ENCODE data around the gene TRIM40. TPM values are rescaled to one million over a fixed set of nuclear protein-coding genes. Genes with fewer than 3 reads are reported as not detected.
A peak's percentile ranks its signal among the peaks of the same experiment; 100 is the strongest.

The TRIM40 gene
- total RNA-seq, 3 donors from 2014 or later = not detected

DNA sequence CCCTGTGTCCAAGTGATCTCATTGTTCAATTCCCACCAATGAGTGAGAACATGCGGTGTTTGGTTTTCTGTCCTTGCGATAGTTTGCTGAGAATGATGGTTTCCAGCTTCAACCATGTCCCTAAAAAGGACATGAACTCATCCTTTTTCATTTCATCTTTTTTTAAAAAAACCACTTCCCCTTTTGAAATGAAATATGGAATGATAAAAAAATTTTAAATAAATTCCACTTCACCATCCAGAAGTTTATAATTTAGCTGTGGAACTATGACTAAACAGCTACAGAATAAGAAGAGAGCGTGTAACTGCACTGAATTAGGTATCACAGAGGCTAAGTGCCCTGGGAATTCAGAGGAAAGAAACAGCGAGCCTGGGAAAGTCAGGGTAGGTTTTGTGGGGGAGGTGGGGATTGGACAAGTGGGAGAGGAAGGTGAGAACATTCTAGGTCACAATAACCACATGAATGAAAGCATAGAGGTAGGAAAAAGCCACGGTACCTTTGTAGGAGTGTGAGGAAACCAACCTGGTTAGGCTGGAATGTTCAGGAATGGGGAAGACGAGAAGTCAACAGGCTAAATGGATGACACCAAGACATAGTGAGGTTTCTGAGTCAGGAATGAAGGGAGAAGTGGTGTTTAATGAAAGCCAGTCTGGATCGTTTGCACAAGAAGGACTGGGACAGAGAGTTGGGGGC, 14.1 kb downstream of the TRIM40 start:
- Mint-ChIP-seq H3K4me1 (ENCODE audit: low read depth) (peaks cover 2% of the 10 kb centered on the region), H3K27me3 (ENCODE audit: low read depth) (peaks cover 32% of the 10 kb centered on the region), H3K9me3 (no peaks in the 10 kb centered on the region), H3K36me3 (ENCODE audit: insufficient read depth) (no peaks in the 10 kb centered on the region), H3K4me3 (no peak overlapping the region)
- no peak for DNase-seq
- no peak for ATAC-seq

DNA sequence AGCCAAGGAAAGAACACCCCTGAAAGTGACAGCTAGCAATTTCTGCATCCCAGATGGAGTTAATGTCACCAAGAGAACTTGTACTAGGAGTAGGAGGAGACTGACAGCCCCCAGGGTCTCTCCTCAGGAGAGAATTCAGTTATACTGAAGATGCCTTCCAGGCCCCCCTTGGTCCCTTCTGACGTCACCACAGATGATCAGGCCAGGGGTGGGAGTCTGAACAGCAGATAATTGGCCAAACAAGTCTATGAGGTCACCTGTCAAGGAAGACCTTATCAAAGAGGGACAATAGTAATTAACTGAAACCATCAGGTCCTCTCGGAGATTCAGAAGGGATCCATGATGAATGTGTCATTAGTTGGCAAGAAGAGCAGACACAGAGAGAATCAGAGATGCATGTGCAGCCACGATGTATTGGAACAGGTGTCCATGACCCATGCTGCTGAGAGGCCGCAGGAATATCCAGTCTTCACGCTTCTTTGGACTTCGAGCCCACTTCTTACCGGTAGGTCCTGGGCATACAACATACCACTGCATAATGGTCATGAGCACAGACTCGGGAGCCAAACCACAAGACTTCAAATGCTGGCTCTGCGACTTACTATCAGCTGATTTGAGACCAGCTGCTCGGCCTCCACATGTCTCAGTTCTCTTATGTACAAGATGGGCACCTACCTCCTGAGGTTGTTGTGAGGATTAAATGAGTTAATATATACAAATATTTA, 14.9 kb downstream of the TRIM40 start:
- H3K27me3 Mint-ChIP-seq (ENCODE audit: low read depth) = peaks cover 27% of the 10 kb centered on the region
- H3K4me3 Mint-ChIP-seq = no peak overlapping the region
- ATAC-seq = no peak
- peaks cover 2% of the 10 kb centered on the region for H3K4me1 Mint-ChIP-seq (ENCODE audit: low read depth)
- H3K9me3 Mint-ChIP-seq = no peaks in the 10 kb centered on the region
- H3K36me3 Mint-ChIP-seq (ENCODE audit: insufficient read depth) = no peaks in the 10 kb centered on the region
- no peak for DNase-seq

- Mint-ChIP-seq H3K4me3 (no peak overlapping the region), H3K9me3 (no peaks in the 10 kb centered on the region), H3K27me3 (ENCODE audit: low read depth) (peaks cover 22% of the 10 kb centered on the region), H3K36me3 (ENCODE audit: insufficient read depth) (no peaks in the 10 kb centered on the region), H3K4me1 (ENCODE audit: low read depth) (peaks cover 2% of the 10 kb centered on the region)
- ATAC-seq (no peak), DNase-seq (no peak)
Measured at GRCh38 chr6:30151580-30151979, 15.6 kb downstream of the TRIM40 start.

- Mint-ChIP-seq H3K9me3 (no peaks in the 10 kb centered on the region), H3K4me3 (no peak overlapping the region), H3K27me3 (ENCODE audit: low read depth) (peaks cover 23% of the 10 kb centered on the region), H3K4me1 (ENCODE audit: low read depth) (peaks cover 2% of the 10 kb centered on the region), H3K36me3 (ENCODE audit: insufficient read depth) (no peaks in the 10 kb centered on the region)
- ATAC-seq = no peak
- DNase-seq = no peak
Measured at GRCh38 chr6:30152016-30152673, 16.2 kb downstream of the TRIM40 start.

- Mint-ChIP-seq H3K4me1 (ENCODE audit: low read depth) (peaks cover 2% of the 10 kb centered on the region), H3K9me3 (no peaks in the 10 kb centered on the region), H3K4me3 (no peak overlapping the region), H3K36me3 (ENCODE audit: insufficient read depth) (no peaks in the 10 kb centered on the region), H3K27me3 (ENCODE audit: low read depth) (peaks cover 21% of the 10 kb centered on the region)
- DNase-seq = no peak
- ATAC-seq = no peak
Measured at GRCh38 chr6:30152910-30153610, 17.1 kb downstream of the TRIM40 start.

- Mint-ChIP-seq H3K4me1 (ENCODE audit: low read depth) (peaks cover 8% of the 10 kb centered on the region), H3K36me3 (ENCODE audit: insufficient read depth) (no peaks in the 10 kb centered on the region), H3K27me3 (ENCODE audit: low read depth) (peaks cover 24% of the 10 kb centered on the region), H3K9me3 (no peaks in the 10 kb centered on the region), H3K4me3 (no peak overlapping the region)
- ATAC-seq (no peak), DNase-seq (no peak)
Measured at GRCh38 chr6:30154061-30154460, 18.1 kb downstream of the TRIM40 start.

GRCh38 chr6:30154709-30155519, 19.0 kb downstream of the TRIM40 start:
- DNase-seq = no peak
- Mint-ChIP-seq H3K4me1 (ENCODE audit: low read depth) (peaks cover 8% of the 10 kb centered on the region), H3K36me3 (ENCODE audit: insufficient read depth) (no peaks in the 10 kb centered on the region), H3K9me3 (no peaks in the 10 kb centered on the region), H3K4me3 (no peak overlapping the region), H3K27me3 (ENCODE audit: low read depth) (peaks cover 31% of the 10 kb centered on the region)
- ATAC-seq = no peak

GRCh38 chr6:30155520-30156261, 19.8 kb downstream of the TRIM40 start:
- H3K27me3 Mint-ChIP-seq (ENCODE audit: low read depth) = peaks cover 32% of the 10 kb centered on the region
- DNase-seq (no peak), ATAC-seq (no peak)
- H3K9me3 Mint-ChIP-seq = no peaks in the 10 kb centered on the region
- peaks cover 8% of the 10 kb centered on the region for H3K4me1 Mint-ChIP-seq (ENCODE audit: low read depth)
- H3K36me3 Mint-ChIP-seq (ENCODE audit: insufficient read depth) = no peaks in the 10 kb centered on the region
- H3K4me3 Mint-ChIP-seq = no peak overlapping the region

DNA sequence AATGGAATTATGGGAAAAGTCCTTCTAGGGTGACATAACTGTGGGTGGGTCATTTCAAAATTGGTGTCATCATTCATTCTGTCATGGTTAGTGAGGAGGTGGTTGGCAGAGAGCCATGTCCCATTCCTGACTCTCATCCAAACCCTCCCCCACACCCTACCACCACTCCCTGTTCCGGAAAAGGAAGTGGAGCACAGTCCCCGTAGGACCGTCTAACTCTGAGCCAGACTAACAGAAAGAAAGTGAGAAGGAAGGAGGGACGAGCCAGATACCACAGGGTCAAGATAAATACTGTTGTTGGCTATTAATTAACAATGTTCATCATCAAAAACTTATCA, 20.3 kb downstream of the TRIM40 start:
- ATAC-seq (no peak), DNase-seq (no peak)
- Mint-ChIP-seq H3K9me3 (no peaks in the 10 kb centered on the region), H3K27me3 (ENCODE audit: low read depth) (peaks cover 32% of the 10 kb centered on the region), H3K4me3 (no peak overlapping the region), H3K36me3 (ENCODE audit: insufficient read depth) (no peaks in the 10 kb centered on the region), H3K4me1 (ENCODE audit: low read depth) (peaks cover 8% of the 10 kb centered on the region)

DNA sequence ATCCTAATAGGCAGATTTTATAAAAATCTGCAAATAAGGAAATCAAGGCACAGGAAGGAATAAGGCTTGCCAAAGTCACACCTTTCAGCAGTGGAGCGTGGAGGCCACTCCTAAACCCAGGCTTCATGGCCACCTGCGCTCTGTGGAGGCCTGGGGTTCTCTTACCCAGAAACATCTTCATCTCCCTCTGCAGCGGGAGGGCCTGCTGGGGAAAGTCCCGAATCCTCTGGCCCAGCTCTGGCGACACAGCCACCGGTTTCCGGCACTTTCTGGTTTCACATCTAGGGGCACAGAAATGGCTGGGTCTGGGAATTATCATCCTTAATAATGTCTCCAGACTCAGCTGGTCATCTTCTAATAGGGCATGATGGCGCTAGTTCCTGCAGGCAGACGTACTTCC, 20.8 kb downstream of the TRIM40 start:
- no peaks in the 10 kb centered on the region for H3K36me3 Mint-ChIP-seq (ENCODE audit: insufficient read depth)
- DNase-seq = no peak
- peaks cover 32% of the 10 kb centered on the region for H3K27me3 Mint-ChIP-seq (ENCODE audit: low read depth)
- H3K4me3 Mint-ChIP-seq = no peak overlapping the region
- no peak for ATAC-seq
- no peaks in the 10 kb centered on the region for H3K9me3 Mint-ChIP-seq
- peaks cover 7% of the 10 kb centered on the region for H3K4me1 Mint-ChIP-seq (ENCODE audit: low read depth)

DNA sequence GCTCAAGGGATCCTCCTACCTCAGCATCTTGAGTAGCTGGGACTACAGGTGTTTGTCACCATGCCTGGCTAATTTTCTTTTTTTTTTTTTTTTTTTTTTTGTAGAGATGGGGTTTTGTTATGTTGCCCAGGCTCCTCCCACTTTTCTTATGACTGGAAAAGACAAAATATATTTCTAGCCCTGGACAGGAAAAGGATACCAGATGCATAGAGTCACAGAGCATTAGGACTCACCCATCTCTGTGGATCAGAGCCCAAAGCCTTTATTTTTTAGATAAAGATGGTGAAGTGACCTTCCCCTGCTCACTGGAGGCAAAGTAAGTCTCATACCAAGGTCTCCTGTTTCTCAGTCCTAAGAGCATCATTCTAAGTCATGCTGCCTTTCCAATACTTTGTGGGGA, 21.6 kb downstream of the TRIM40 start:
- Mint-ChIP-seq H3K4me1 (ENCODE audit: low read depth) (peaks cover 11% of the 10 kb centered on the region), H3K4me3 (no peak overlapping the region), H3K9me3 (no peaks in the 10 kb centered on the region), H3K27me3 (ENCODE audit: low read depth) (peaks cover 36% of the 10 kb centered on the region), H3K36me3 (ENCODE audit: insufficient read depth) (no peaks in the 10 kb centered on the region)
- no peak for DNase-seq
- no peak for ATAC-seq

- Mint-ChIP-seq H3K36me3 (ENCODE audit: insufficient read depth) (no peaks in the 10 kb centered on the region), H3K27me3 (ENCODE audit: low read depth) (peaks cover 36% of the 10 kb centered on the region), H3K4me1 (ENCODE audit: low read depth) (peaks cover 13% of the 10 kb centered on the region), H3K4me3 (no peak overlapping the region), H3K9me3 (no peaks in the 10 kb centered on the region)
- DNase-seq (no peak), ATAC-seq (no peak)
Measured at GRCh38 chr6:30157999-30158398, 22.1 kb downstream of the TRIM40 start.

GRCh38 chr6:30158475-30159040, 22.6 kb downstream of the TRIM40 start:
- Mint-ChIP-seq H3K4me1 (ENCODE audit: low read depth) (peaks cover 15% of the 10 kb centered on the region), H3K36me3 (ENCODE audit: insufficient read depth) (no peaks in the 10 kb centered on the region), H3K4me3 (no peak overlapping the region), H3K27me3 (ENCODE audit: low read depth) (peaks cover 36% of the 10 kb centered on the region), H3K9me3 (no peaks in the 10 kb centered on the region)
- DNase-seq (no peak), ATAC-seq (peak; percentile 74 to 85)
